Progenitor cell of endocrine pancreas (in vitro differentiated cells): ENCODE measurements around the gene TWSG1. TPM values are rescaled to one million over a fixed set of nuclear protein-coding genes. Genes with fewer than 3 reads are reported as not detected.

ENCODE experiments used
- DNase-seq: peaks from one replicate; pipeline ENCODE4 v3.0.0; 2021; ENCODE audit warnings: low spot score; ENCODE audit not compliant: unreplicated experiment
- H3K27ac Mint-ChIP-seq: 2 replicates; pipeline ENCODE4 v1.8.0; 2021; ENCODE audit warnings: mild to moderate bottlenecking, moderate library complexity, mixed read lengths
- H3K27me3 Mint-ChIP-seq: 2 replicates; pipeline ENCODE4 v1.8.0; 2021; ENCODE audit warnings: mixed read lengths
- H3K36me3 Mint-ChIP-seq: 2 replicates; pipeline ENCODE4 v1.8.0; 2022; ENCODE audit warnings: mixed read lengths; ENCODE audit not compliant: insufficient read depth
- H3K4me1 Mint-ChIP-seq: 2 replicates; pipeline ENCODE4 v1.8.0; 2021; ENCODE audit warnings: low read depth, mixed read lengths
- H3K4me3 Mint-ChIP-seq: 2 replicates; pipeline ENCODE4 v1.8.0; 2021; ENCODE audit warnings: low read depth, mild to moderate bottlenecking, moderate library complexity, mixed read lengths
- H3K9me3 Mint-ChIP-seq: 2 replicates; pipeline ENCODE4 v1.8.0; 2021; ENCODE audit warnings: low read depth, mixed read lengths
- CTCF ChIP-seq: fragments of 200-600 bp; sonication (generic); IDR thresholded peaks from one replicate; pipeline ENCODE4 v1.5.0; 2021; ENCODE audit warnings: antibody characterized with exemption, mild to moderate bottlenecking; ENCODE audit not compliant: unreplicated experiment
- total RNA-seq: library from RNA; stranded (reverse); gene quantifications from 2 replicates; pipeline ENCODE4 v1.2.1, GENCODE V29; 2021

TWSG1 gene
- total RNA-seq, 1 donor from 2014 or later: 38.1 TPM

GRCh38 chr18:9433671-9434121 lies 99.1 kb downstream of the TWSG1 start:
- Mint-ChIP-seq H3K4me3 (no peak overlapping the region), H3K9me3 (peaks cover 9% of the 10 kb centered on the region), H3K27me3 (no peaks in the 10 kb centered on the region), H3K4me1 (no peaks in the 10 kb centered on the region), H3K27ac (no peak overlapping the region), H3K36me3 (no peaks in the 10 kb centered on the region)
- no peak for TF ChIP-seq CTCF
- DNase-seq: no peak

GRCh38 chr18:9434122-9434701 lies 99.6 kb downstream of the TWSG1 start:
- H3K4me1 Mint-ChIP-seq: no peaks in the 10 kb centered on the region
- H3K27me3 Mint-ChIP-seq: no peaks in the 10 kb centered on the region
- no peak overlapping the region for H3K27ac Mint-ChIP-seq
- no peak for TF ChIP-seq CTCF
- H3K9me3 Mint-ChIP-seq: peaks cover 9% of the 10 kb centered on the region
- no peak overlapping the region for H3K4me3 Mint-ChIP-seq
- no peak for DNase-seq
- no peaks in the 10 kb centered on the region for H3K36me3 Mint-ChIP-seq

GRCh38 chr18:9435041-9435440 lies 100.5 kb downstream of the TWSG1 start:
- Mint-ChIP-seq H3K36me3 (no peaks in the 10 kb centered on the region), H3K27ac (no peak overlapping the region), H3K4me1 (no peaks in the 10 kb centered on the region), H3K27me3 (no peaks in the 10 kb centered on the region), H3K4me3 (no peak overlapping the region), H3K9me3 (peaks cover 9% of the 10 kb centered on the region)
- no peak for DNase-seq
- TF ChIP-seq CTCF: no peak

- no peak for TF ChIP-seq CTCF
- Mint-ChIP-seq H3K4me3 (no peak overlapping the region), H3K4me1 (no peaks in the 10 kb centered on the region), H3K36me3 (no peaks in the 10 kb centered on the region), H3K27me3 (no peaks in the 10 kb centered on the region), H3K27ac (no peak overlapping the region), H3K9me3 (peaks cover 3% of the 10 kb centered on the region)
- DNase-seq: no peak
Measured at GRCh38 chr18:9436206-9436929, 101.8 kb downstream of the TWSG1 start.

GRCh38 chr18:9437021-9437437 lies 102.5 kb downstream of the TWSG1 start:
- no peak overlapping the region for H3K27ac Mint-ChIP-seq

More at GRCh38 chr18:9437021-9437437, 102.5 kb downstream of the TWSG1 start:
- peaks cover 3% of the 10 kb centered on the region for H3K9me3 Mint-ChIP-seq
- no peaks in the 10 kb centered on the region for H3K27me3 Mint-ChIP-seq
- H3K4me1 Mint-ChIP-seq: no peaks in the 10 kb centered on the region
- TF ChIP-seq CTCF: no peak
- H3K4me3 Mint-ChIP-seq: no peak overlapping the region
- DNase-seq: no peak
- H3K36me3 Mint-ChIP-seq: no peaks in the 10 kb centered on the region
